ENCODE results near the gene ARRDC2. TPM values are rescaled to one million over a fixed set of nuclear protein-coding genes. Genes with fewer than 3 reads are reported as not detected.

ARRDC2 gene
- total RNA-seq, 6 experiments from 2014 or later = 5.3 to 8.1 (median 7.0) TPM

DNA sequence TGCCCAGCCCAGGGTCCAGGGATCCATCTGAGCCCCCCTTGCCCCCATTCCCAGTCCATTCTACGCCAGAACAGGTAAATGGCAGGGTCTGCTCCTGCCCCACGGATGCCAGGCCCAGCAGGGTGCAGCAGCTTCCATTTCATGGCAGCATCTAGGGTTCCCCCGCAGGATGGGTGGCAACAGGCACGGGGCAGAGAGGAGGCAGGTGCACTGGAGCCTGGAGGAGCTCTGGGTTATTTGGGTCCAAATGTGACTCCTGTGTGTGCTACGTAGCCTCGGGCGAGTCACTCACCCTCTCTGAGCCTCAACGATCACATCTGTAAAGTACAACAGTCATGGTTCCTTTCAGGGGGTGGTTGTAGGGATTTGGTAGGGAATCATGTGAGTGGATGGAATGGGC lies 51.3 kb downstream of the ARRDC2 start:
- Mint-ChIP-seq H3K9me3 (no peaks in the 10 kb centered on the region), H3K27ac (no peak overlapping the region), H3K4me1 (ENCODE audit: low read depth) (peaks cover 8% of the 10 kb centered on the region), H3K27me3 (ENCODE audit: insufficient read depth) (peaks cover 3% of the 10 kb centered on the region), H3K4me3 (no peak overlapping the region), H3K36me3 (ENCODE audit: low read depth) (no peaks in the 10 kb centered on the region)
- TF ChIP-seq, protein P1, sequence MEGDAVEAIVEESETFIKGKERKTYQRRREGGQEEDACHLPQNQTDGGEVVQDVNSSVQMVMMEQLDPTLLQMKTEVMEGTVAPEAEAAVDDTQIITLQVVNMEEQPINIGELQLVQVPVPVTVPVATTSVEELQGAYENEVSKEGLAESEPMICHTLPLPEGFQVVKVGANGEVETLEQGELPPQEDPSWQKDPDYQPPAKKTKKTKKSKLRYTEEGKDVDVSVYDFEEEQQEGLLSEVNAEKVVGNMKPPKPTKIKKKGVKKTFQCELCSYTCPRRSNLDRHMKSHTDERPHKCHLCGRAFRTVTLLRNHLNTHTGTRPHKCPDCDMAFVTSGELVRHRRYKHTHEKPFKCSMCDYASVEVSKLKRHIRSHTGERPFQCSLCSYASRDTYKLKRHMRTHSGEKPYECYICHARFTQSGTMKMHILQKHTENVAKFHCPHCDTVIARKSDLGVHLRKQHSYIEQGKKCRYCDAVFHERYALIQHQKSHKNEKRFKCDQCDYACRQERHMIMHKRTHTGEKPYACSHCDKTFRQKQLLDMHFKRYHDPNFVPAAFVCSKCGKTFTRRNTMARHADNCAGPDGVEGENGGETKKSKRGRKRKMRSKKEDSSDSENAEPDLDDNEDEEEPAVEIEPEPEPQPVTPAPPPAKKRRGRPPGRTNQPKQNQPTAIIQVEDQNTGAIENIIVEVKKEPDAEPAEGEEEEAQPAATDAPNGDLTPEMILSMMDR (IDR thresholded peaks at IDR 0.05) = no peak
- DNase-seq = no peak

DNA sequence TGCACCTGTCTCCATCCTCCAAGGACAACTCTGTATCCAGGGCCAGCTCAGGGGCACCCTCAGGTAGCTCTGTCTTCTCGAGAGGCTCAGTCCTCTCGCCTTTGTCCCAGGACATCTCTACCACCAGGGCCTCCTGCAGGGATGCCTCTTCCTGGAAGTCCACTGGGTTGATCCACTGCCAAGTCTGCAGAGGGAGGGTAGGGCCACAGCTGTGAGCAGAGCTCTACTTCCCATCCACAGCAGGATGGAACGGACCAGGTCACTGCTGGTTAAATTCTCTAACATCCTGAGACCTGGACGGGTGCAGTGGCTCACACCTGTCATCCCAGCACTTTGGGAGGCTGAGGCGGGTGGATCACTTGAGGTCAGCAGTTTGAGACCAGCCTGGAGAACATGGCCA lies 51.9 kb downstream of the ARRDC2 start:
- no peak overlapping the region for H3K4me3 Mint-ChIP-seq
- H3K36me3 Mint-ChIP-seq (ENCODE audit: low read depth) = no peaks in the 10 kb centered on the region
- no peaks in the 10 kb centered on the region for H3K9me3 Mint-ChIP-seq
- no peak overlapping the region for H3K27ac Mint-ChIP-seq
- DNase-seq = no peak
- H3K27me3 Mint-ChIP-seq (ENCODE audit: insufficient read depth) = peaks cover 3% of the 10 kb centered on the region
- TF ChIP-seq, protein P1 (IDR thresholded peaks at IDR 0.05) = no peak
- H3K4me1 Mint-ChIP-seq (ENCODE audit: low read depth) = peaks cover 6% of the 10 kb centered on the region

DNA sequence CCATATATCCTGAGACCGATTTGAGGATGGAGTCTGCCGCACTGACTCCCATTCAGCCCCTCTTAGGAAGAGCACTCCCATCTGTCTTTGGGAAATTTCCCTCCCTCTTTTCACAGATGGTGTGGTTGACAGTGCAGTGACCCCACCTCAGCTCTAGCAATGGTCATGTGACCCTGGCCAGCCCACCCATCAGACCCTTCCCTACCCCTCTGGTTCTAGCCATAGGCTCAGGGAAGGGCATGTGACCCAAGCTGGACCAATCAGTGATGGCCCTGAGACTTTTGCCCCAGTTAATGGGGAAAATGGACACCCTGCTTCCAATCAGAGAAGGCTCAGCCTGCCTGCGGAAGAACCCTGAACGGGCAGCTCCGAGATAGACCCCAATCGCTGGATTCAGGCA lies 52.5 kb downstream of the ARRDC2 start:
- no peak for DNase-seq
- TF ChIP-seq, protein P1 (IDR thresholded peaks at IDR 0.05) = no peak
- Mint-ChIP-seq H3K4me1 (ENCODE audit: low read depth) (peaks cover 6% of the 10 kb centered on the region), H3K9me3 (no peaks in the 10 kb centered on the region), H3K27ac (no peak overlapping the region), H3K4me3 (no peak overlapping the region), H3K27me3 (ENCODE audit: insufficient read depth) (peaks cover 3% of the 10 kb centered on the region), H3K36me3 (ENCODE audit: low read depth) (no peaks in the 10 kb centered on the region)

DNA sequence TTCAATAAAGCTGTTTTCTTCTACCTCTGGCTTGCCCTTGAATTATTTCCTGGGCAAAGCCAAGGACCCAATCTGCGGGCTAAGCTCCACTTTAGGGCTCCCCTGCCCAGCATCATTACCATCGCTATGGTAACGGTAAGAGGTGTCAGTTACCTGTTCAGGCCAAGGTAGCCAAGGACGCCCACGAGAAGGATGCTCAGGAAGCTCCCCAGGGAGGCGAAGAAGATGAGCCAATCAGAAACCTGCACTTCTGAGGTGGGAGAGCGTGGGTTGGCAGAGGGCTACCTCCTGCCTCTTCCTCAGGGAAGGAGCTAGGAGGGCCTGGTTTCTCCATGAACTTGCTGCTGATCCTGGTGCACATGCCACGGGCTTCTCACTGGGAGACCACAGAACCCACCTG lies 54.1 kb downstream of the ARRDC2 start:
- Mint-ChIP-seq H3K4me1 (ENCODE audit: low read depth) (peaks cover 6% of the 10 kb centered on the region), H3K4me3 (no peak overlapping the region), H3K27me3 (ENCODE audit: insufficient read depth) (peaks cover 5% of the 10 kb centered on the region), H3K27ac (no peak overlapping the region), H3K9me3 (no peaks in the 10 kb centered on the region), H3K36me3 (ENCODE audit: low read depth) (no peaks in the 10 kb centered on the region)
- TF ChIP-seq, protein P1 (IDR thresholded peaks at IDR 0.05) = no peak
- no peak for DNase-seq

DNA sequence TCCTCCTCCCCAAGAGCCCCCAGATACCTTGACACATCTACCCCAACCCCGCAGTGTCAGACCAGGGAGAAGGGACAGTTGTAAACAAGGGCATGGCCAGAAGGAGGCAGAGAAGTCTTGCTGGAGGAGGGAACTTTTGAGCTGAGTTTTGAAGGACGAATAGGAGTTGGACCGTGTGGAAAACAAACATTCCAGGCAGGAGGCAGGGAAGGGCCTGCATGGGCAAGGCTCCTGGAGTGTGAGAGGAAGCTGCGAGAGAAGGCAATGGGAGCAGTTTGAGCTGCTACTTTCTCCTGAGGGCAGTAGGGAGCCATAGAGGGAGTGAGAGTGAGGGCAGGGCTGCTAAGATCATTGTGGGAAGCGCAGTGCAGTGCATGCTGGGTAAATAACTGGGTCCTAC lies 55.5 kb downstream of the ARRDC2 start:
- no peak overlapping the region for H3K4me3 Mint-ChIP-seq
- TF ChIP-seq, protein P1 (IDR thresholded peaks at IDR 0.05) = no peak; the same call in 1 of the 2 replicates

More for the DNA sequence above, 55.5 kb downstream of the ARRDC2 start:
- Mint-ChIP-seq H3K9me3 (no peaks in the 10 kb centered on the region), H3K4me1 (ENCODE audit: low read depth) (peaks cover 1% of the 10 kb centered on the region), H3K36me3 (ENCODE audit: low read depth) (no peaks in the 10 kb centered on the region), H3K27me3 (ENCODE audit: insufficient read depth) (peaks cover 5% of the 10 kb centered on the region), H3K27ac (no peak overlapping the region)
- DNase-seq = no peak

Other genes with a start within 250 kb of the ARRDC2 start
- gene B3GNT3, start 213.0 kb upstream of the ARRDC2 start, total RNA-seq (2021; fragmentation: NEBNext Ultra II Directional; extraction: Animal tissue kit (Norgen Biotek cat#: 25700)) = not detected
- gene INSL3, start 186.7 kb upstream of the ARRDC2 start, total RNA-seq (2021; fragmentation: NEBNext Ultra II Directional; extraction: Animal tissue kit (Norgen Biotek cat#: 25700)) = not detected
- gene JAK3, start 160.2 kb upstream of the ARRDC2 start, total RNA-seq (2021; fragmentation: NEBNext Ultra II Directional; extraction: Animal tissue kit (Norgen Biotek cat#: 25700)) = under 1 TPM; 0.30 to 1.00 (median 0.40) TPM
- 1,000 to 10,000 TPM; 1,774 to 2,038 (median 1,892) TPM for gene RPL18A, start 148.3 kb upstream of the ARRDC2 start, total RNA-seq (2021; fragmentation: NEBNext Ultra II Directional; extraction: Animal tissue kit (Norgen Biotek cat#: 25700))
- gene SLC5A5, start 136.2 kb upstream of the ARRDC2 start, total RNA-seq (2021; fragmentation: NEBNext Ultra II Directional; extraction: Animal tissue kit (Norgen Biotek cat#: 25700)) = not detected
- 100 to 1,000 TPM in 4 of 6 experiments, 10 to 100 TPM in 2; 86.3 to 115 (median 103) TPM for gene CCDC124, start 75.2 kb upstream of the ARRDC2 start, total RNA-seq (2021; fragmentation: NEBNext Ultra II Directional; extraction: Animal tissue kit (Norgen Biotek cat#: 25700))
- gene KCNN1, start 41.1 kb upstream of the ARRDC2 start, total RNA-seq (2021; fragmentation: NEBNext Ultra II Directional; extraction: Animal tissue kit (Norgen Biotek cat#: 25700)) = not detected
- gene IL12RB1, start 78.8 kb downstream of the ARRDC2 start, total RNA-seq (2021; fragmentation: NEBNext Ultra II Directional; extraction: Animal tissue kit (Norgen Biotek cat#: 25700)) = under 1 TPM in 1 of 6 experiments, not detected in 5; 0.10 TPM
- gene MAST3, start 89.6 kb downstream of the ARRDC2 start, total RNA-seq (2021; fragmentation: NEBNext Ultra II Directional; extraction: Animal tissue kit (Norgen Biotek cat#: 25700)) = 10 to 100 TPM; 12.2 to 17.4 (median 13.2) TPM
- 10 to 100 TPM; 51.9 to 66.1 (median 56.0) TPM for gene PIK3R2, start 145.0 kb downstream of the ARRDC2 start, total RNA-seq (2021; fragmentation: NEBNext Ultra II Directional; extraction: Animal tissue kit (Norgen Biotek cat#: 25700))
- gene IFI30, start 165.6 kb downstream of the ARRDC2 start, total RNA-seq (2021; fragmentation: NEBNext Ultra II Directional; extraction: Animal tissue kit (Norgen Biotek cat#: 25700)) = 1 to 10 TPM; 4.9 to 9.0 (median 6.0) TPM
- gene MPV17L2, start 185.0 kb downstream of the ARRDC2 start, total RNA-seq (2021; fragmentation: NEBNext Ultra II Directional; extraction: Animal tissue kit (Norgen Biotek cat#: 25700)) = 10 to 100 TPM in 5 of 6 experiments, 1 to 10 TPM in 1; 9.7 to 14.9 (median 13.1) TPM
- gene RAB3A, start 195.9 kb downstream of the ARRDC2 start, total RNA-seq (2021; fragmentation: NEBNext Ultra II Directional; extraction: Animal tissue kit (Norgen Biotek cat#: 25700)) = 1 to 10 TPM; 6.1 to 9.0 (median 7.3) TPM
- under 1 TPM in 1 of 6 experiments, not detected in 5; 0.14 TPM for gene PDE4C, start 218.3 kb downstream of the ARRDC2 start, total RNA-seq (2021; fragmentation: NEBNext Ultra II Directional; extraction: Animal tissue kit (Norgen Biotek cat#: 25700))